Astrocyte of the cerebellum (primary cell): ENCODE results near the gene TUBGCP6.

Experiments used
- DNase-seq: peaks from one replicate; pipeline ENCODE4 v3.0.0-alpha.2; 2011; ENCODE audit warnings: low read depth
- H3K4me3 ChIP-seq: 2 replicates; pipeline ENCODE4 v1.5.1; 2011; ENCODE audit warnings: mild to moderate bottlenecking, low read depth, low read length, moderate library complexity
- in situ Hi-C: cut with HindIII; loops from 2 replicates; pipeline ENCODE4 v1.10.0; 2017; ENCODE audit warnings: low sequenced_read_pairs
- TF ChIP-seq, protein P1 (sequence below): IDR thresholded peaks from 2 replicates; pipeline ENCODE4 v1.5.1; 2012; ENCODE audit warnings: low read length, low read depth, moderate library complexity, mild to moderate bottlenecking; ENCODE audit errors: missing control alignments

TUBGCP6 gene

DNA sequence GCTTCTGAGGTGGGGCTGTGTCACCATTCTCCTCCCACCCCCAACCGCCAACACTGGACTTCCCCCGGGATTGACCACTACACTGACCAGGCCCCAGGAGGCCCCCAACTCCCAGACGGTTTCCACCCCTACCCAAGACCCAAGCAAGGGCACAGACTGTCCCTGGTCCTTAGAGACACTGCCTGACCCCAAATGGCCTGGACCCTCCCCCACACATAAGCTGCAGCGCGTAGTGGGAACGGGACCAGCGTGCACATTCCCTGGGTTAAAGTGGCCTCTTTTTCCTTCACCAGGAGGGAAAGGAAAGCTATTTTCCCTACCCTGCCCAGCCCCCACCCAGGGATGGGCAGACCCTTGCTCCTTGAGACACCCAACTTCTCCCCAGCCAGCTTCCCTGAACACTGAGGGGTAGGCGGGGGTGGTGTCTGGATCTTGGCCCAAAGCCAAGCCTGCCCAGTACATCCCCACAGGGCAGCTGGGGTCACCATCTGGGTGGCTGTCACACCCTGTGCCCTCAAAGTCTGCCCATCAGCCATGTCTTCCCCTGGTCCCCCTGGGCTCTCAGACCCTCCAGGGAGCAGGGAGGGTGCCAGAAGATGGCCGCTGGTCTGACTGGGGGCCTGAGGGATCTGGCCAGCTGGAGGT lies 18.3 kb upstream of the TUBGCP6 start:
- TF ChIP-seq, protein P1, sequence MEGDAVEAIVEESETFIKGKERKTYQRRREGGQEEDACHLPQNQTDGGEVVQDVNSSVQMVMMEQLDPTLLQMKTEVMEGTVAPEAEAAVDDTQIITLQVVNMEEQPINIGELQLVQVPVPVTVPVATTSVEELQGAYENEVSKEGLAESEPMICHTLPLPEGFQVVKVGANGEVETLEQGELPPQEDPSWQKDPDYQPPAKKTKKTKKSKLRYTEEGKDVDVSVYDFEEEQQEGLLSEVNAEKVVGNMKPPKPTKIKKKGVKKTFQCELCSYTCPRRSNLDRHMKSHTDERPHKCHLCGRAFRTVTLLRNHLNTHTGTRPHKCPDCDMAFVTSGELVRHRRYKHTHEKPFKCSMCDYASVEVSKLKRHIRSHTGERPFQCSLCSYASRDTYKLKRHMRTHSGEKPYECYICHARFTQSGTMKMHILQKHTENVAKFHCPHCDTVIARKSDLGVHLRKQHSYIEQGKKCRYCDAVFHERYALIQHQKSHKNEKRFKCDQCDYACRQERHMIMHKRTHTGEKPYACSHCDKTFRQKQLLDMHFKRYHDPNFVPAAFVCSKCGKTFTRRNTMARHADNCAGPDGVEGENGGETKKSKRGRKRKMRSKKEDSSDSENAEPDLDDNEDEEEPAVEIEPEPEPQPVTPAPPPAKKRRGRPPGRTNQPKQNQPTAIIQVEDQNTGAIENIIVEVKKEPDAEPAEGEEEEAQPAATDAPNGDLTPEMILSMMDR = no peak
- no peak for DNase-seq
- in situ Hi-C loops = no loop called here
- no peak overlapping the region for H3K4me3 ChIP-seq

DNA sequence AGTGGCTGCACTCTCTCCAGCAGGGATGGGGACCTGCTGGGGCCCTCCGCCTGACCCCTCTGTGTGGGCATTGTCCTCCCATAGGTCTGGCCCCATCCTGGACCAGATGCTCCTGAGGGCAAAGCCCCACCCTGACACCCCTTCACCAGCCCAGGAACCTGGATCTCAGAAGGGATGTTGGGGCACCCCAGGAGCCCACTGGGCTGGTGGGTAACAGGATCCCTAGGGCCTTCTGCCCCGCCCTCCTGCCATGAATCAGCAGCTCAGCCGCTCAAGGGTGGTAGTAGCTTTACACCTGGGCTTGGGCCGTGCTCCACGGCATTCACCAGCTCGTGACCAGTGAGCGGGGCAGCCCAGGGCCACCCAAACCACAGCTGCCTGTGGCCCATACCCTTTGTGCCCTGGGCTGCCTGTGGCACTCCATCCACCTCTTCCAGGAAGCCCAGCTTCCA lies 17.7 kb upstream of the TUBGCP6 start:
- no peak overlapping the region for H3K4me3 ChIP-seq
- DNase-seq = no peak
- TF ChIP-seq, protein P1 = no peak
- in situ Hi-C loops = no loop called here

DNA sequence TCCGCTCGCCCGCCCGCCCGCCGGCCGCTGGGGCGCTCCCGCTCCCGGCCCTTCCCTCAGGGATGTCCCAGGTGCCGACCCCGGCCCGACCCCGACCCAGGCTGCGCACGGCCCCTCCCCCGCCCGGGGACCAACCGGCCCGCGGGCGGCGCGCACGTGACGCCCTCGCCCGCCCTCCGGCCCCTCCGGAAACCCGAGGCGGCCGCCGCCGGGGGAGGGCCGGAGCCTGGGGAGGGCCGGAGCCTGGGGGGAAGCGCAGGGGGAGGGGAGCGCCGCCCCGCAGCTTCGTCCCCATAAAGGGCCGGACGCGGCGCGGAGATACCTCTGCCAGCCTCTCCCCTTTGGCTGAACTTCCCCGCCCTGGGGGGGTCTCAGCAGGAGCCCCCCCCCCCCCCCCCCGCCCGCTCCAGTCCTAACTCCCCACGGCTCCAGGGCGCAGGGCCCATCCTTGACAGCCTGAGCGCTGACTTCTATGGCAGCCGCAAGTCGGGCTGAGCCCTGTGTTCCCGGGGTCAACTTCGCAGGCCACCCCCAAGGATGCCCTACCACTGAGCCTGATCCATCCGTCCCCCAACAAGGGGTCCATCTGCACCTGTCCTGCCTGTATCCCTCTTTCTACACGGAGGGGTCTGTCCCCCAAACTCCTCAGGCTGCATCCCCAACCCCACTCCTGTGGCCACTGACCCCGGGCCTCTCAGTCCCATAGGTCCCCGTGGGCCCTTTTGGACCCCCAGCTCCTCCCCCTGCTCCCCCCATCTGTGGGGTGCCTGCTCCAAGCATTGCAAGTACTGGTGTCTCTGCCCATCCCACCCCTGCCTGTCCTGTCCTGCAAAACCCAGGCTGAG lies 17.0 kb upstream of the TUBGCP6 start, which contains the start of gene MAPK12:
Gene MAPK12, minus strand, starts transcription at position 69 of the 845 bp plus-strand sequence. CDS start 174 bp downstream, outside the sequence.
- in situ Hi-C loops = no loop called here
- H3K4me3 ChIP-seq = peak within 1 kb of the TSS; percentile 62
- TF ChIP-seq, protein P1 = no peak
- DNase-seq = no peak

GRCh38 chr22:50260801-50261614 lies 16.2 kb upstream of the TUBGCP6 start:
- TF ChIP-seq, protein P1 = no peak
- no peak for DNase-seq
- in situ Hi-C loops = no loop called here
- H3K4me3 ChIP-seq = peak overlapping the region; percentile 62

DNA sequence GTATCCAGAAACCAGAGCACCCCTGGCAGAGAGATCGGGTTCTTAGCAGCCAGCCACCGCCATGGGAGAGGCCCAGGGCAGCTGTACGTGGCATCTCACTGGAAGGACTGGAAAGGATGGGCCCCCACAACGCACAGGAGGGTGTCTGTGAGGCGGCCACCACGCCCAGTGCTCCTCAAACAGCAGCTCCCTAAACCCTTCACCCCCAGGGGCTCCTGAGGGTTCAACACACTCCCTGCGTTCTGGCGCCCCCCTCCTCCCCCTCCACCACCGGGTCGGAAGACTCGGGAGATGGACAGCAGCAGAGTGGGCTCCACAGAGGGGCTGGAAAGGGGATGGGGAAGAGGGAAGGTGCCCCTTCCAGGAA lies 15.6 kb upstream of the TUBGCP6 start:
- in situ Hi-C loops = no loop called here
- peak overlapping the region; percentile 62 for H3K4me3 ChIP-seq

More for the DNA sequence above, 15.6 kb upstream of the TUBGCP6 start:
- no peak for DNase-seq
- TF ChIP-seq, protein P1 = no peak
